VCaP (cell line): ENCODE measurements around the gene PAMR1.

Source experiments
- H3K27ac ChIP-seq: fragments of 450-650 bp; 2 replicates; pipeline ENCODE4 v1.5.1; 2017
- CTCF ChIP-seq: fragments of 450-650 bp; conservative IDR thresholded peaks from 2 replicates; pipeline ENCODE4 v1.5.1; 2017; ENCODE audit warnings: mild to moderate bottlenecking, moderate library complexity

Gene PAMR1

GRCh38 chr11:35559949-35560348 is 34.5 kb upstream of the PAMR1 start:
- no peak for TF ChIP-seq CTCF
- H3K27ac ChIP-seq = no peak overlapping the region

- no peak for TF ChIP-seq CTCF
- no peak overlapping the region for H3K27ac ChIP-seq
Measured at GRCh38 chr11:35558513-35558912, 33.1 kb upstream of the PAMR1 start.

GRCh38 chr11:35555488-35555887 is 30.1 kb upstream of the PAMR1 start:
- TF ChIP-seq CTCF = no peak

GRCh38 chr11:35554491-35555437 is 29.3 kb upstream of the PAMR1 start:
- H3K27ac ChIP-seq = no peak overlapping the region
- no peak for TF ChIP-seq CTCF

More at GRCh38 chr11:35555488-35555887, 30.1 kb upstream of the PAMR1 start:
- H3K27ac ChIP-seq = no peak overlapping the region

GRCh38 chr11:35553831-35554230 is 28.4 kb upstream of the PAMR1 start:
- H3K27ac ChIP-seq = no peak overlapping the region
- TF ChIP-seq CTCF = no peak

- H3K27ac ChIP-seq = no peak overlapping the region
- no peak for TF ChIP-seq CTCF
Measured at GRCh38 chr11:35553021-35553420, 27.6 kb upstream of the PAMR1 start.

GRCh38 chr11:35552616-35553015 is 27.2 kb upstream of the PAMR1 start:
- no peak for TF ChIP-seq CTCF
- no peak overlapping the region for H3K27ac ChIP-seq
